B cell (primary cell): ENCODE results near the gene AIRE.

Experiments
- EZH2 ChIP-seq: IDR thresholded peaks from 2 replicates; pipeline ENCODE4 v1.6.1; 2012; ENCODE audit warnings: borderline replicate concordance, low read depth, mild to moderate bottlenecking, moderate library complexity, low read length; ENCODE audit not compliant: insufficient read depth, poor library complexity, severe bottlenecking
- TF ChIP-seq, protein P1 (sequence below): fragments of 200-600 bp; IDR thresholded peaks from one replicate; pipeline ENCODE4 v1.8.0; 2022; ENCODE audit warnings: antibody characterized with exemption, mild to moderate bottlenecking

DNA sequence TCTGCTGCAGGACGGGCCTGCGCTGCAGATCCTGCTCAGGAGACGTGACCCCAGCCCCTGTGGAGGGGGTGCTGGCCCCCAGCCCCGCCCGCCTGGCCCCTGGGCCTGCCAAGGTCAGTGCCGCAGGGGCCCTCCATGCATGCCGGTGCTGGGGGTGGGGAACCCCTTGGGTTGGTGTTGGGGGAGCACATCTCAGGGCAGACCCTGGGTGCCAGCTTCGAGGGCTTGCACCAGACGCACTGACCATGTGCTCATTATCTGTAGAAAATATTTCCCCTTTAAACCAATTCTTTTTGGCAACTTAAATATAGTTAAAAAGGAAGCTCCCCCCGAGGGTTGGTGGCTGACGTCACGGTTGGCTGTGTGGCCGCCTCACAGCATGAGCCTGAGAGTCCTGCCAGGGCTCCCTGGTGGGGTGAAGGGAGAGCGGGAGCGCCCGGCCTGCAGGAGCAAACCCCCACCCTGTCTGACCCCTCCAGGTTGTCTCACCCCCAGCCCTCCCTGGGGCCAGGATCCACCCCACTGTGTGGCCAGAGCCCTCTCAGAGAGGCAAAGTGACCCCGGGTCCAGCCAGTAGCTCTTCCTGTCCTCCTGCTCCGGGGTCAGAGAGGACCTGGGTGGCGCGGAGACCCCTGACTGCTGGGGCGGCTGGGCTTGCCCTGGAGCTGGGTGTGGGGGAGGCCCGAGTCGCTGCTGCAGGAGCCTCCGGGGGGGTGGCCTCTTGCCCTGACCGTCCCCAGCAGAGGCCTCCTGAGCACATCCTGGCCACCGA, 8.9 kb downstream of the AIRE start:
- TF ChIP-seq, protein P1, sequence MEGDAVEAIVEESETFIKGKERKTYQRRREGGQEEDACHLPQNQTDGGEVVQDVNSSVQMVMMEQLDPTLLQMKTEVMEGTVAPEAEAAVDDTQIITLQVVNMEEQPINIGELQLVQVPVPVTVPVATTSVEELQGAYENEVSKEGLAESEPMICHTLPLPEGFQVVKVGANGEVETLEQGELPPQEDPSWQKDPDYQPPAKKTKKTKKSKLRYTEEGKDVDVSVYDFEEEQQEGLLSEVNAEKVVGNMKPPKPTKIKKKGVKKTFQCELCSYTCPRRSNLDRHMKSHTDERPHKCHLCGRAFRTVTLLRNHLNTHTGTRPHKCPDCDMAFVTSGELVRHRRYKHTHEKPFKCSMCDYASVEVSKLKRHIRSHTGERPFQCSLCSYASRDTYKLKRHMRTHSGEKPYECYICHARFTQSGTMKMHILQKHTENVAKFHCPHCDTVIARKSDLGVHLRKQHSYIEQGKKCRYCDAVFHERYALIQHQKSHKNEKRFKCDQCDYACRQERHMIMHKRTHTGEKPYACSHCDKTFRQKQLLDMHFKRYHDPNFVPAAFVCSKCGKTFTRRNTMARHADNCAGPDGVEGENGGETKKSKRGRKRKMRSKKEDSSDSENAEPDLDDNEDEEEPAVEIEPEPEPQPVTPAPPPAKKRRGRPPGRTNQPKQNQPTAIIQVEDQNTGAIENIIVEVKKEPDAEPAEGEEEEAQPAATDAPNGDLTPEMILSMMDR: no peak
- no peak for TF ChIP-seq EZH2
